Neural crest cell (in vitro differentiated cells): ENCODE results near the gene PRKG1. TPM values are rescaled to one million over a fixed set of nuclear protein-coding genes. Genes with fewer than 3 reads are reported as not detected.

Source experiments
- DNase-seq: peaks from one replicate; pipeline ENCODE4 v3.0.0; 2021; ENCODE audit warnings: low read depth, mixed read lengths, low spot score
- H3K27ac Mint-ChIP-seq: one replicate; pipeline ENCODE4 v1.8.0; 2021; ENCODE audit warnings: mild to moderate bottlenecking, mixed read lengths; ENCODE audit not compliant: unreplicated experiment
- H3K27me3 Mint-ChIP-seq: 2 replicates; pipeline ENCODE4 v1.8.0; 2021; ENCODE audit warnings: low read depth, mild to moderate bottlenecking, mixed read lengths
- H3K36me3 Mint-ChIP-seq: 2 replicates; pipeline ENCODE4 v1.8.0; 2021; ENCODE audit warnings: low read depth, mild to moderate bottlenecking, mixed read lengths
- H3K4me1 Mint-ChIP-seq: 2 replicates; pipeline ENCODE4 v1.8.0; 2021; ENCODE audit warnings: mixed read lengths
- H3K4me3 Mint-ChIP-seq: one replicate; pipeline ENCODE4 v1.8.0; 2021; ENCODE audit warnings: mild to moderate bottlenecking, mixed read lengths
- H3K9me3 Mint-ChIP-seq: 2 replicates; pipeline ENCODE4 v1.8.0; 2021; ENCODE audit warnings: mixed read lengths
- total RNA-seq: library from RNA; stranded (reverse); gene quantifications from 2 replicates; pipeline ENCODE4 v1.2.1, GENCODE V29; 2021
- TF ChIP-seq, protein P1 (sequence below): fragments of 200-600 bp; sonication (generic); conservative IDR thresholded peaks from 2 replicates; pipeline ENCODE4 v1.5.0; 2021; ENCODE audit warnings: antibody characterized with exemption, mild to moderate bottlenecking

PRKG1 gene
- total RNA-seq, 1 donor from 2014 or later: 4.4 TPM

DNA sequence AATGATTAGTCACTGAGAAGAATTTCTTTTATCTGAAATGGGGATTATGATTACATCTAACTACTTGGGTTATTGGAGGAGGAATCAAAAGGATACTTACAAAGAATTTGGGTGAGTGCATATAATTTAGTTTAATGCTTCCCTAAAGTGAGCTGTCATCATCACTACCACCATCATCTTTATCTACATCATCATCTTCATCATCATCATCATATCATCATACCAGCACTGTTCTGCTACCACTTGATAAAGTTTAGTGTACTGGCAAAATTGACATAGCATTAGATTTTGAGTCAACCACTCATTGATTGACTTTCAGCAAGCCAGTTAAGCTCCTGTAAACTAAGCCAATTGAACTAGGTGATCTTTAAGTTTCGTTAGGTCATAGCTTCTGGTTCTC is 994.2 kb downstream of the PRKG1 start:
- no peaks in the 10 kb centered on the region for H3K4me1 Mint-ChIP-seq
- no peak overlapping the region for H3K4me3 Mint-ChIP-seq
- no peak overlapping the region for H3K27ac Mint-ChIP-seq
- no peaks in the 10 kb centered on the region for H3K27me3 Mint-ChIP-seq
- H3K36me3 Mint-ChIP-seq: no peaks in the 10 kb centered on the region
- no peaks in the 10 kb centered on the region for H3K9me3 Mint-ChIP-seq
- no peak for DNase-seq
- TF ChIP-seq, protein P1, sequence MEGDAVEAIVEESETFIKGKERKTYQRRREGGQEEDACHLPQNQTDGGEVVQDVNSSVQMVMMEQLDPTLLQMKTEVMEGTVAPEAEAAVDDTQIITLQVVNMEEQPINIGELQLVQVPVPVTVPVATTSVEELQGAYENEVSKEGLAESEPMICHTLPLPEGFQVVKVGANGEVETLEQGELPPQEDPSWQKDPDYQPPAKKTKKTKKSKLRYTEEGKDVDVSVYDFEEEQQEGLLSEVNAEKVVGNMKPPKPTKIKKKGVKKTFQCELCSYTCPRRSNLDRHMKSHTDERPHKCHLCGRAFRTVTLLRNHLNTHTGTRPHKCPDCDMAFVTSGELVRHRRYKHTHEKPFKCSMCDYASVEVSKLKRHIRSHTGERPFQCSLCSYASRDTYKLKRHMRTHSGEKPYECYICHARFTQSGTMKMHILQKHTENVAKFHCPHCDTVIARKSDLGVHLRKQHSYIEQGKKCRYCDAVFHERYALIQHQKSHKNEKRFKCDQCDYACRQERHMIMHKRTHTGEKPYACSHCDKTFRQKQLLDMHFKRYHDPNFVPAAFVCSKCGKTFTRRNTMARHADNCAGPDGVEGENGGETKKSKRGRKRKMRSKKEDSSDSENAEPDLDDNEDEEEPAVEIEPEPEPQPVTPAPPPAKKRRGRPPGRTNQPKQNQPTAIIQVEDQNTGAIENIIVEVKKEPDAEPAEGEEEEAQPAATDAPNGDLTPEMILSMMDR: no peak

DNA sequence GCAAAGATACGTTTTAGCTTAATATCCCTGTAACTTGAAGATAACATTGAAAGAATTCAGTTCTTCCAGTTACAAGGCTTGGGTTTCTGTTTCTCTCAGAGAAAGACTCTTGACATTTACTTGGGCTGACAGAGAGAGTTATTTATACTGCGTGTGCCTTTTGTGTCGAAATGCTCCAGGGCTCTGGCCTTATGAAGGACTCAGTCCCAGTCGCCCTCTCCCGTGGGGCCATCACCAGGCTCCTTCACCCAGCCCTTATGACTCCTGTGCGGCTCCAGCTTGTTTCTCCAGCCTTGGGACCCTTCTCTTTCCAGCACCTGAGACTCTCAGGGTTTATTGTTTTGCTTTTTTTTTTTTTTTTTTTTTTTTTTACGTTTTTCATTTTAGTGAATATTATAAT is 997.5 kb downstream of the PRKG1 start:
- DNase-seq: no peak
- no peaks in the 10 kb centered on the region for H3K27me3 Mint-ChIP-seq
- no peaks in the 10 kb centered on the region for H3K36me3 Mint-ChIP-seq
- H3K27ac Mint-ChIP-seq: no peak overlapping the region
- H3K4me1 Mint-ChIP-seq: no peaks in the 10 kb centered on the region
- no peak overlapping the region for H3K4me3 Mint-ChIP-seq
- no peaks in the 10 kb centered on the region for H3K9me3 Mint-ChIP-seq
- TF ChIP-seq, protein P1: no peak

DNA sequence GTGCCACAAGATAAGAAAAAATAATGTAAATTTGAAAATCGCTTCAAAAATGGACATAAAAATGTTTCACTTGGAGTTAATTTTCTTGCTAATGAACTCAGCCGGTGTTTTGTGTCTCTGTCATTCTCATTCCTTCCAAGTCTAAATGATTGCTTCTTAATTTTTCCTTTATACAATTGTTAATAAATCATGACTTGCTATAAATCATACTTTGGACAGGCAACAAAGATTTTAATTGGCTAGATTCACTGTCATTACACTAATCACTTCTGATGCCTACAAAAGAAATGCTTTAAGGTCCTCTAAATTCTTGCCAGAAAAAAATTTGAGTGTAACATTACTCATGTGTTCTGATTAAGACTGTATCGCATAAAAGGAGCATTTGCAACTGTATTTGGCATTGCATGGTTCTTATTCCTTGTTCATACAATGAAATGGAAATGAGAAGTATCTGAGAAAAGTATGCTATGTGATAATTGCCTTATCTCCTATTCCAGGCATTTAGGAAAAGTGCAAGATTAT is 1000.3 kb downstream of the PRKG1 start:
- Mint-ChIP-seq H3K4me1 (no peaks in the 10 kb centered on the region), H3K9me3 (no peaks in the 10 kb centered on the region), H3K36me3 (no peaks in the 10 kb centered on the region), H3K27me3 (no peaks in the 10 kb centered on the region), H3K27ac (no peak overlapping the region), H3K4me3 (no peak overlapping the region)
- no peak for DNase-seq
- TF ChIP-seq, protein P1: no peak

DNA sequence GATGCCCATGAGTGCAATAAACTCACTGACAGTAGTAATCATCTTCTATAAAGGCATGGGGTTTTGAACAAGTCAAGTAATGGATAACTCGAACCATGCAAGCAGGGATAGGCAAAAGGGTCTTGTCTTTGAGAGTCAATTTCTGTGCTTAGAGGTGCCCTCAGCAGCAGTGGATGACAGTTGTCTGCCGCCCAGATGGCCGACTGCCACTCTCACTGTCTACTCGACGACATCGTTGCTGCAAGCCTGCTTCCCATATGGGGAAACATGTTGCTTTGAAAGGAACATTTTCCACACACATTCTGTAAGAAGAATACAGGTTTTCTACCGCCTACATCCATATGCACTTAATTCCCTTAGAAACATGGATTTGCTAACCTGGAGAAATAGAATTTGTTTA is 1003.5 kb downstream of the PRKG1 start:
- DNase-seq: no peak
- Mint-ChIP-seq H3K27me3 (no peaks in the 10 kb centered on the region), H3K4me1 (no peaks in the 10 kb centered on the region), H3K36me3 (no peaks in the 10 kb centered on the region), H3K4me3 (no peak overlapping the region), H3K9me3 (no peaks in the 10 kb centered on the region), H3K27ac (no peak overlapping the region)
- TF ChIP-seq, protein P1: no peak

DNA sequence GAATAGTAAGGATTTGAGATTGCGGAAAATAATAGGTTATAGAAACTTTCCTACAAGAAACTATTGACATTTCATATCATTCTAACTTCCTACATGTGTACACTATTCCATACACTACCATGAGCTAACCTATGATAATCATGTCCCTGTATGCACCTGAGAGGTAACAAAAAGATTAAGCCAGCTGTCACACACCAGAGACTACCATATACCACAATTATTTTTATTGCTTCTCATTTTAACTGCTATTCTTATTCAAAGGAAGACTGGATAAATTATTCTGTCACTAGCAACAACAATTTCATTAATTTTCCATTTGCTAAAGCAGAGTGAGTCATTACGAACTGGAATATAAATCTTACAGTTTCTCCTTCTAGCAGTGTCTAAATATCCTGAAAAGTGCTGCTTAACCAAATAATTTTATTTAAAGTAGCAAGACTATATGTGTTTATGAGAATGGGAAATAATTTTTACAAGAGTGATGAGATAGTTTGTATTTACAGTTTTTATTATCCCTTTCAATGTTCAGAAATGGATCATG is 1004.2 kb downstream of the PRKG1 start:
- TF ChIP-seq, protein P1: no peak
- Mint-ChIP-seq H3K4me3 (no peak overlapping the region), H3K36me3 (no peaks in the 10 kb centered on the region), H3K27me3 (no peaks in the 10 kb centered on the region), H3K9me3 (no peaks in the 10 kb centered on the region), H3K27ac (no peak overlapping the region), H3K4me1 (no peaks in the 10 kb centered on the region)
- DNase-seq: no peak

DNA sequence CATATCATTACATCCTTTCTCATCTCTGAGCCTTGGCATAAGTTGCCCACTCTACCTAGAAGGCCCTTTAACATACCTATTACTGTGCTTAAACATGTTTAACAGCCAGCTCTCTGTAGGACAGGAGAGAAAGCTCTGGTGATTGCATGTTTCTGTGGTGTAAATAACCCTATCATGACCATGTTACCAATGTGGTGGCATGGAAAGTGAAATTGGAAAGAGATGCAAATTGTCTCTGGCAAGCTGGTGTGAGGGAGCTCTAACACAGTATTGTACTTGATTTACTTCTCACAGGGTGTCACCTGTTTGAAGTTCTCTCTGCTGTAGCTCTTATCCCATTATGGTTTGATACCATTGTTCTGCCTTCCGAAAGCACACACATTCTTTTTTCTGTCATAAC is 1008.0 kb downstream of the PRKG1 start:
- no peak overlapping the region for H3K27ac Mint-ChIP-seq
- DNase-seq: no peak
- no peak overlapping the region for H3K4me3 Mint-ChIP-seq
- TF ChIP-seq, protein P1: no peak
- no peaks in the 10 kb centered on the region for H3K9me3 Mint-ChIP-seq
- no peaks in the 10 kb centered on the region for H3K4me1 Mint-ChIP-seq
- no peaks in the 10 kb centered on the region for H3K36me3 Mint-ChIP-seq
- no peaks in the 10 kb centered on the region for H3K27me3 Mint-ChIP-seq
